NK-92 (cell line): Measurements from ENCODE around the gene SUSD2.
"Not testable (repeated sequence)": the region's sequence is repeated elsewhere in the genome, so short reads cannot be mapped to it uniquely, and the experiment has no call there.

Experiments
- DNase-seq: peaks from one replicate; lab custom pipeline; 2025; ENCODE audit not compliant: unreplicated experiment; lab: John Stamatoyannopoulos, UW

Gene SUSD2, protein sequence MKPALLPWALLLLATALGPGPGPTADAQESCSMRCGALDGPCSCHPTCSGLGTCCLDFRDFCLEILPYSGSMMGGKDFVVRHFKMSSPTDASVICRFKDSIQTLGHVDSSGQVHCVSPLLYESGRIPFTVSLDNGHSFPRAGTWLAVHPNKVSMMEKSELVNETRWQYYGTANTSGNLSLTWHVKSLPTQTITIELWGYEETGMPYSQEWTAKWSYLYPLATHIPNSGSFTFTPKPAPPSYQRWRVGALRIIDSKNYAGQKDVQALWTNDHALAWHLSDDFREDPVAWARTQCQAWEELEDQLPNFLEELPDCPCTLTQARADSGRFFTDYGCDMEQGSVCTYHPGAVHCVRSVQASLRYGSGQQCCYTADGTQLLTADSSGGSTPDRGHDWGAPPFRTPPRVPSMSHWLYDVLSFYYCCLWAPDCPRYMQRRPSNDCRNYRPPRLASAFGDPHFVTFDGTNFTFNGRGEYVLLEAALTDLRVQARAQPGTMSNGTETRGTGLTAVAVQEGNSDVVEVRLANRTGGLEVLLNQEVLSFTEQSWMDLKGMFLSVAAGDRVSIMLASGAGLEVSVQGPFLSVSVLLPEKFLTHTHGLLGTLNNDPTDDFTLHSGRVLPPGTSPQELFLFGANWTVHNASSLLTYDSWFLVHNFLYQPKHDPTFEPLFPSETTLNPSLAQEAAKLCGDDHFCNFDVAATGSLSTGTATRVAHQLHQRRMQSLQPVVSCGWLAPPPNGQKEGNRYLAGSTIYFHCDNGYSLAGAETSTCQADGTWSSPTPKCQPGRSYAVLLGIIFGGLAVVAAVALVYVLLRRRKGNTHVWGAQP

DNA sequence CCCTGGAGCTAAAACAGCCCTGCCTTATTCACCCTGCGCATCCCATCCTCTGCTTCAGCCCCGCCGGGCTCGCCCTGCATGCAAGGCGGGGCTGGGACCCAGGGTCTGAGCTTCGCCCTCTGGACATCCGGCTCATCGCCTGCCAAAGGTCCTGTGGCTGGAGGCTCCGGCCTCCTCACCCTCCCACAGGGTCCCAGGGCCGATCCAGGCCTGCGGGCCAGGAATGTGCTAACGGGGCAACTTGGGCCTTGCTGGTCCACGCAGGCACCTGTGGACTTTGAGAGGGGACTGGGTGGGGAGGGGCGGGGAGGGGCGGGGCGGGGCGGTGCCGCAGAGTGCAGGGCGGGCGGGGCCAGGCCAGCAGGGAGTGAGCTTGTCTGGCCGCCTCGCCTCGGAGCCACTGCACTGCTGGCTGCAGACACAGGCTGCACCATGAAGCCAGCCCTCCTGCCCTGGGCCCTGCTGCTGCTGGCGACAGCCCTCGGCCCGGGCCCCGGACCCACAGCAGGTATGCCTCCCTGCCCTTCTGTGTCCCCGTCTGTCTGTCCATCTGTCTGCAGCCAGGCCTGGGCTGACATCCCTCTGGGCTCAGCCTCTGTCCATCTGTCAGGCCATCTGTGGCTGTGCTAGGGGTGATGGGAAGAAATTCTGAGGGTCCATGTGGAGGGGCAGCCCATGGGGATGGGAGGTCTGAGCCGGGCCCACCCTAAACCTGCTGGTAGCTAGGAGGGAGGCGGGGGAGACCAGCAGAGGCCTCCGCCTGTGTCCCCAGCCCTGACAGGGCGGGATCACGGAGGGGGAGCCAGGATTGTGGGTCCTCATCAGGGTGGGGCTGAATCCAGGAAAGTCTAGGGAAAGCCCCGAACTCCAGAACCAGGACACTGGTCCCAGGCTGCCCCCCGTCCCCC lies at the start of gene SUSD2:
Gene SUSD2, plus strand, starts transcription at position 400 of the 908 bp plus-strand sequence. Its CDS starts 33 bp downstream, at position 433.
- no peak for DNase-seq

GRCh38 chr22:24133187-24133965 lies 47.9 kb upstream of the SUSD2 start:
- no peak for DNase-seq

DNA sequence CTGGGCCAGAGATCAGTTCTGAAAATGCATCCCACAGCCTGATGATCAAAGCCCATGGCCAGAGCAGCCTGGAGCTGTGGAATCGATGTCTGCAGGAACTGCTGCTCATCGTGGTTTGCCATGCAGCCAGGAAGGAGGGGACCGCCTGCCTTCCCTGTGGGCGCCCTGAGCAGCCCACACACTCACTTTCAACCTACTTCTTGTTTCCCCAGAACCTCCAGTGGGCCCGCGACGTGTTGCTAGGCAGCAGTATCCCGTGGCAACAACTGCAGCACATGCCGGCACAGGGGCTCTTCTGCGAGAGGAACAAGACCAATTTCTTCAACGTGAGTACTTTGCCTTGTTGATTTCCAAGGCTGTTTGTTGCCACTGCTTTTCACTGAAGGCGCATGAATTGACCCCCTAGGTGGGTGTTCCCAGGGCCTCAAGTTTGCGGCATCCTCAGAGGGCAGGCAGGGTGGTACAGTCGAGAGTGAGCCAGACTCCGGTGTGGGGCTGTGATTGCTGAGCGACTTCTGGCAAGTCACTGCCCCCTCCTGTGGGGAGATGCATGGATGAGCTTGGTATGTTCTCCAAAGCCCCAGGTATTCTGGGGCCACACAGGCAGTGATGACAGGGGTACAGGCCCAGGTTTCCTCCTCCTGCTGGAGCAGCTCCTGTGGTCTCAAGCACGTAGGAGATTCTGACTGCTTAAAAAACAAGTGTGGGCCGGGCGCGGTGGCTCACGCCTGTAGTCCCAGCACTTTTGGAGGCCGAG lies 47.0 kb upstream of the SUSD2 start:
- DNase-seq, result no peak

GRCh38 chr22:24136533-24136932 lies 44.8 kb upstream of the SUSD2 start:
- DNase-seq, result not testable (repeated sequence)

- DNase-seq, result no peak
These were observed 43.7 kb upstream of the SUSD2 start for GRCh38 chr22:24137595-24137994.

DNA sequence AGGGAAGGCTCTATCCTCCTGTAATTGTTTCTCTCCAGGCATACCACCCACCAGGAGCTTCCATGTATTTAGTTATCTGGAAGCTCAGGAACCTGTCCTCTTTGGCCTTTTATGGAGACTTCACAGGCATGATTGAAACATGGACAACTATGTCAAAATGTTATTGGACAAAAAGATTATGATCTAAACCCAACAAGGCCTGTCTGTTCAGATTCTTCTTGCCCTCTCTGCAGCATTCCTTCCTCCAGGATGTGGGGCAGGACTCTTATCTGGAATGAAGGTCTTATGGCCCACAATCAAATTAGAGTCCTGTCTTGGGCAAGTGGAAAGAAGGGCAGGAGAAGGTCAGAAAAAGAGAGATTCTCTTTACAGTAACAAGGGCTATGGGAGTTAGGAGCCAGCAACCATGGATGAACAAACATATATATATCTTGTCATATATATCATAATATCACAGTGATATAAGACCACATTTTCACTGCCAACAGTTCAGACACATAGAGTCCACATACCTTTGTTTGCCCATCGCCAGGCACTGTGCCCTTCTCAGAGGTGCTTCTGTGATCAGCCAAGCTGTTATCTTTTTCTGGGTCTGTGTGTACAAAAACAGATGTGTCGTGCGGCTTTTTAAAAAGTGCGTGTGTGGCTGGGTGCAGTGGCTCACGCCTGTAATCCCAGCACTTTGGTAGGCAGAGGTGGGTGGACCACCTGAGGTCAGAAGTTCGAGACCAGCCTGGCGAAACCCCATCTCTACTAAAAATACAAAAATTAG lies 42.5 kb upstream of the SUSD2 start:
- DNase-seq, result no peak

DNA sequence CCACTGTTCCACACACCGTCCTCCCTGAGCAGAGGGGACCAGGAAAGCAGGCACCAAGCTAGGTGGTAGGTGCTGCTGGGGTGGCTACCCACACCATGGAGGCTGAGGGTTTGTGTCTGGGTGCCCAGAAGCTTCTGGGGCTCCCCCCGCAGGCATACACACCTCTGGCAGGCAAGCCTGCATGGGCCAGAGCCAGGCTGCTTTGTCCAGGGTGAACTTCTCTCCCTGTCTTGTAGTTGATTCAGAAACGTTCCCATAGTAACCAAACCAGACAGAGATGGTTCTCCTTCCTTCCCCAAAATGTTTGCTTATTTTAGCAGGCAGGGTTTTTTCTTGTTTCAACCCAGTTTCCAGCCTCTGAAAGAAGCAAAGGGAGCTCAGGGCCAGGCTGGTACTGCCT lies 40.9 kb upstream of the SUSD2 start:
- no peak for DNase-seq

DNA sequence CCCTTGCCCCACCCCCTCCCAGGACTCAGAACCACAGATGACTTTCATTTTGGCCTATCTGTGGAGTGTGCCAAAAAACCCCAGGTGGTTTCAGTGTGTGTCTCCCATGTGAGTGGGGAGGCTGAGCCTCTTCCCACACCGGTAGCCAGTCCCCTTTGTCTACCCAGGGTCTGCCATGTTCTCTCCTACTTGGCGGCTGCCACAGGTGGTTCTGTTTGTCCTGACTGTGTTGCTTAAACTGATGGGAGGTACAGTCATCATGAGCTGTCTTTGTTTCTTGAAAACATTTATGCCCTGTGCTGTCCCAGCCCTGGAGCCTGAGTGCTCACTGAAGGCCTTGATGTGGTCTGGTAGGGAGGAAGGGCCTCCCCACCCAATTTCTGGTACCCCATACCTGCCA lies 39.7 kb upstream of the SUSD2 start:
- no peak for DNase-seq

- DNase-seq, result no peak
These were observed 39.0 kb upstream of the SUSD2 start for GRCh38 chr22:24142241-24142640.

DNA sequence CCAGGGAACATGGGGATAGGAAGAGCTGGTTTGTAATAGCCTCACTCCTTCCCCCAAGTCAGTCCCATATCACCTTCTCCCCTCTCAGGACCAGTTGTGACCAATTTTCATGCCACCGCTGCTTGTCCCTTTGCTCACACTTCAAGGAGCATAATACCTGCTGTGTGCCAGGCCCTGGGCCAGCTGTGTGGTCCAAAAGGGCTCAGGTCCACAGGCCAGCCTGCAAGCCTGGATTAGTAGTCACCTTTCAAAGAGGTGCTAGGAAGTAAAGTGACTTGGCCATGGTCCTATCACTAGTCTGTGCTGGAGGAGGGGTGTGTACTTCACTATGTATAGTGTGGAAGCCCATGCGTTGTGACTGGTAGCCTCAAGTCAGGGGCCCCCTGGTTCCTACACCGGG lies 38.5 kb upstream of the SUSD2 start:
- no peak for DNase-seq

GRCh38 chr22:24144056-24144777 lies 37.1 kb upstream of the SUSD2 start:
- no peak for DNase-seq

GRCh38 chr22:24144778-24145085 lies 36.6 kb upstream of the SUSD2 start:
- DNase-seq, result no peak

GRCh38 chr22:24145446-24146193 lies 35.7 kb upstream of the SUSD2 start:
- DNase-seq, result no peak

DNA sequence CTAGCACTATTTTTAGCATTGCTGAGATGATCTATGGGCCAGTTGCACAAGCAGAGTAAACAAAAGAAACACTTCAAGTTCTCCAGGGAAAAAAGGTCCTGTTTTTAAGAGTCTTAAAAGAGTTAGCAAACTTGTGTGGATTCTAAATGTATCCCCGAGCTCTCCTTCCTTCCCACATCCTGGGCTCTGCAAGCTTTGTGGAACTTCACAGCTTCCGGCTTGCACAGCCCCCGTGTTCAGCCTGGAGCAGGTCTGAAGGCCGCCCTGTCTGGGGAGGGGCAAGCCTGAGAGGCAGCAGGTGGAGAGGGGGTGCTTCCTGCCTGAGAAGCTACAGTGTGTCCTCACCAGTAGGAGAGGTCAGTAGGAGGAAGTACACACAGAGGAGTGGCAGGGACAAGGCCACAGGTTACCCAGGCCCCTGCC lies 35.1 kb upstream of the SUSD2 start:
- DNase-seq, result no peak

DNA sequence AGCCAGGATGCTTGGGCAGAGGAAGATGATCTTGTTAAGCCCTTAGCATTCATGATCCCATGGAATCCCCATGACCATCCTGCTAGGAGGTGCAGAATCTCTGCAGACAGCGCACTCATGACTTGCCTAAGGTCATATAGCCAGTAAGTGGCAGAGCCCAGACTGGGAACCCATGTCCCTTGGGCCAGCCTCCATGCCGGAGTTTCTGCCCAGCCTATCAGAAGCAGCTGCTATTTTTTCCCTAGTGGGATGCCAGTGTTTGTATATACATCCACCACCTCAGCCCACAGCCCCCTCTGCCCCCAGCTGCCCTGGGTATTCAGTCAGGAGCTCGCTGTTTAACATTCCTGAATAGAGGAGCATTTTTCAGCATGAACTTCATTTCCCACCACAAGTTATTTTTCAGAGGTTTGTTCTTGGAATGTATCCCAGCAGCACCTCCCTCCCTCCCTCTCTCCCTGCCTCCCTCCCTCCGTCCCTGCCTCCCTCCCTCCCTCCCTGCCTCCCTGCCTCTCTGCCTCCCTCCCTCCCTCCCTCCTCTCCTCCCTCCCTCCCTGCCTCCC lies 34.4 kb upstream of the SUSD2 start:
- no peak for DNase-seq

DNA sequence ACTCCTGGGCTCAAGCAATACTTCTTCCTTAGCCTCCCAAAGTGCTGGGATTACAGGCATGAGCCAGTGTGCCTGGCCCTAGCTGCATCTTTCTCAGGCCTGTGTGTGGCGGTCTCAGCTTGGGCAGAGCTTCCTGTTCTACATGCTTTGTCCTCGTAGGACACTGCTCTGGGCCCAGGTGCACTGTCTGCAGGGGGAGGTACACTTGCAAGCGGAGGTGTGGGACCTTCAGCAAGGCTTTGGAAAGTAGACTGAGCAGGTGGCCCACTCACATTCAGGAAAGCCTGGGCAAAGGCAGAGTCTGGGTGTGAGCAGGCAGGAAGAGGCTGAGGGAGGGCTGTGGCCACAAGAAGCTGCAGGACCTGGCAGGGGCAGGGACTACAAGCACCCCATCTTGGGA lies 33.6 kb upstream of the SUSD2 start:
- no peak for DNase-seq
